H1 (cell line): ENCODE measurements around the gene PLAC9. TPM values are rescaled to one million over a fixed set of nuclear protein-coding genes. Genes with fewer than 3 reads are reported as not detected.
"Not testable (repeated sequence)": the region's sequence is repeated elsewhere in the genome, so short reads cannot be mapped to it uniquely, and the experiment has no call there.

Experiments used
- CTCF ChIA-PET: fragments of 300-600 bp; sonication (Branson Sonifier 250); formaldehyde crosslinking; loops from one replicate; lab custom pipeline; 2021; ENCODE audit not compliant: partially characterized antibody; lab: Charles Lee
- POLR2A ChIA-PET: fragments of 300-600 bp; sonication (Branson Sonifier 250); formaldehyde crosslinking; loops from one replicate; lab custom pipeline; 2021; ENCODE audit warnings: inconsistent platforms; ENCODE audit not compliant: partially characterized antibody; lab: Charles Lee
- DNase-seq, 2 experiments: peaks; one replicate each; pipeline versions ENCODE4 v3.0.0 to v3.0.0-alpha.2; 2010 to 2022; ENCODE audit warnings: low spot score in 2 of 2, low read depth in 1 of 2, mixed read lengths in 1 of 2
- FAIRE-seq: peaks from 2 replicates; lab custom pipeline; 2011; peaks lifted over from hg19 to GRCh38; lab: Jason Lieb, UNC
- H2AFZ ChIP-seq: 2 replicates; pipeline ENCODE4 v1.8.1; 2012; ENCODE audit warnings: low read length, inconsistent platforms
- H2AK5ac ChIP-seq: 2 replicates; pipeline ENCODE4 v1.6.1; 2013; ENCODE audit warnings: low read depth, low read length
- H2BK120ac ChIP-seq: replicated peaks from 2 replicates; pipeline ENCODE3; 2013; ENCODE audit warnings: low read depth, low read length, inconsistent platforms
- H2BK12ac ChIP-seq: 2 replicates; pipeline ENCODE4 v1.6.1; 2013; ENCODE audit warnings: low read depth, low read length
- H2BK15ac ChIP-seq: 2 replicates; pipeline ENCODE4 v1.6.1; 2013; ENCODE audit warnings: low read length
- H2BK20ac ChIP-seq: 2 replicates; pipeline ENCODE4 v1.6.1; 2013; ENCODE audit warnings: low read length
- H2BK5ac ChIP-seq: 2 replicates; pipeline ENCODE4 v1.6.1; 2013; ENCODE audit warnings: low read depth, low read length
- H3K14ac ChIP-seq: 2 replicates; pipeline ENCODE4 v1.6.1; 2013; ENCODE audit warnings: inconsistent platforms; ENCODE audit not compliant: insufficient read length
- H3K18ac ChIP-seq: 2 replicates; pipeline ENCODE4 v1.6.1; 2013; ENCODE audit warnings: low read length; ENCODE audit errors: extremely low read depth
- H3K23ac ChIP-seq: 2 replicates; pipeline ENCODE4 v1.6.1; 2013; ENCODE audit warnings: inconsistent platforms; ENCODE audit not compliant: insufficient read length
- H3K23me2 ChIP-seq: 2 replicates; pipeline ENCODE4 v1.6.1; 2013; ENCODE audit warnings: low read depth, low read length
- H3K27ac ChIP-seq: 2 replicates; pipeline ENCODE4 v1.6.1; 2011; ENCODE audit warnings: low read depth, low read length, inconsistent platforms
- H3K27me3 ChIP-seq, 4 experiments: replicated peaks in 1 of 4; 1 replicate in 1 of 4; 2 replicates in 3 of 4; pipeline versions ENCODE4 v1.6.1 to v1.8.1; 2011 to 2013; ENCODE audit warnings: low read length in 3 of 4, mild to moderate bottlenecking in 3 of 4, inconsistent platforms in 2 of 4, mixed read lengths in 2 of 4, moderate library complexity in 1 of 4; ENCODE audit not compliant: control insufficient read depth in 3 of 4, insufficient read depth in 3 of 4; ENCODE audit errors: extremely low read depth in 1 of 4
- H3K36me3 ChIP-seq, 4 experiments: 2 replicates each; pipeline versions ENCODE4 v1.6.1 to v1.8.1; 2011 to 2013; ENCODE audit warnings: mild to moderate bottlenecking in 4 of 4, low read length in 3 of 4, moderate library complexity in 2 of 4, control low read depth in 1 of 4, inconsistent platforms in 1 of 4; ENCODE audit not compliant: insufficient read depth in 4 of 4, control insufficient read depth in 2 of 4
- H3K4ac ChIP-seq: replicated peaks from 2 replicates; pipeline ENCODE3; 2013; ENCODE audit warnings: low read length, low read depth, mixed read lengths, inconsistent platforms; ENCODE audit not compliant: insufficient read length
- H3K4me1 ChIP-seq, 4 experiments: replicated peaks in 1 of 4; 1 replicate in 1 of 4; 2 replicates in 3 of 4; pipeline versions ENCODE4 v1.6.1 to v1.8.1; 2011 to 2013; ENCODE audit warnings: low read length in 3 of 4, inconsistent platforms in 2 of 4, mixed read lengths in 1 of 4; ENCODE audit not compliant: insufficient read depth in 4 of 4, control insufficient read depth in 3 of 4
- H3K4me2 ChIP-seq, 2 experiments: 2 replicates each; pipeline versions ENCODE4 v1.6.1 to v1.8.1; 2011 to 2013; ENCODE audit warnings: low read depth in 2 of 2, low read length in 2 of 2, control low read depth in 1 of 2, inconsistent platforms in 1 of 2, mild to moderate bottlenecking in 1 of 2; ENCODE audit not compliant: insufficient read depth in 1 of 2
- H3K4me3 ChIP-seq, 4 experiments: fragments of 200-600, 300-600 bp in 1 of 4; sonication (generic), shearing (Covaris generic), sonication (Bioruptor Twin) in 1 of 4; 2 replicates each; pipeline versions ENCODE4 v1.5.1 to v1.8.1; 2011 to 2016; ENCODE audit warnings: low read length in 4 of 4, low read depth in 3 of 4, control low read depth in 2 of 4, inconsistent platforms in 2 of 4, mild to moderate bottlenecking in 2 of 4, mixed read lengths in 1 of 4, moderate library complexity in 1 of 4; ENCODE audit not compliant: insufficient read depth in 2 of 4; ENCODE audit errors: extremely low read depth in 1 of 4
- H3K56ac ChIP-seq: replicated peaks from 2 replicates; pipeline ENCODE3; 2013; ENCODE audit warnings: low read depth, mild to moderate bottlenecking, mixed read lengths, low read length, inconsistent platforms; ENCODE audit not compliant: insufficient read length
- H3K79me1 ChIP-seq: 2 replicates; pipeline ENCODE4 v1.6.1; 2013; ENCODE audit warnings: low read depth, low read length, control low read depth
- H3K79me2 ChIP-seq, 2 experiments: 2 replicates each; pipeline versions ENCODE4 v1.6.1 to v1.8.1; 2012 to 2013; ENCODE audit warnings: low read length in 2 of 2, mild to moderate bottlenecking in 2 of 2, inconsistent platforms in 1 of 2; ENCODE audit not compliant: insufficient read depth in 2 of 2, control insufficient read depth in 1 of 2
- H3K9ac ChIP-seq, 4 experiments: replicated peaks in 1 of 4; 1 replicate in 1 of 4; 2 replicates in 3 of 4; pipeline versions ENCODE4 v1.6.1 to v1.8.1; 2011 to 2013; ENCODE audit warnings: low read depth in 3 of 4, low read length in 3 of 4, control low read depth in 2 of 4, mild to moderate bottlenecking in 2 of 4, moderate library complexity in 2 of 4, inconsistent platforms in 1 of 4; ENCODE audit errors: extremely low read depth in 1 of 4
- H3K9me3 ChIP-seq, 2 experiments: 2 replicates each; pipeline versions ENCODE4 v1.6.1 to v1.8.1; 2012 to 2013; ENCODE audit warnings: mild to moderate bottlenecking in 2 of 2, moderate library complexity in 2 of 2, control low read depth in 1 of 2, inconsistent platforms in 1 of 2, low read depth in 1 of 2, low read length in 1 of 2, mixed read lengths in 1 of 2; ENCODE audit not compliant: insufficient read depth in 2 of 2
- H4K20me1 ChIP-seq, 2 experiments: replicated peaks in 1 of 2; 2 replicates each; pipeline versions ENCODE3 to v1.8.1; 2011 to 2013; ENCODE audit warnings: inconsistent platforms in 2 of 2, low read length in 2 of 2, mild to moderate bottlenecking in 1 of 2; ENCODE audit not compliant: insufficient read depth in 2 of 2, control insufficient read depth in 1 of 2
- H4K5ac ChIP-seq: 2 replicates; pipeline ENCODE4 v1.6.1; 2013; ENCODE audit warnings: low read length, low read depth, mixed read lengths, inconsistent platforms; ENCODE audit not compliant: insufficient read length
- H4K8ac ChIP-seq: 2 replicates; pipeline ENCODE4 v1.8.0; 2013; ENCODE audit warnings: mild to moderate bottlenecking, moderate library complexity, low read length, inconsistent platforms; ENCODE audit not compliant: insufficient read depth; ENCODE audit errors: extremely low read depth
- H4K91ac ChIP-seq: replicated peaks from 2 replicates; pipeline ENCODE3; 2013; ENCODE audit warnings: low read length, mixed read lengths, inconsistent platforms; ENCODE audit not compliant: insufficient read length
- WGBS, 2 experiments: shearing (Covaris generic) in 1 of 2; methylation state at CpG; one replicate each; pipeline versions ENCODE4 v1.1.6 to v1.1.7; 2013 to 2015; ENCODE audit warnings: low lambda C conversion rate in 2 of 2, mixed read lengths in 2 of 2, inconsistent platforms in 1 of 2, low coverage in 1 of 2, missing lambda C conversion rate in 1 of 2; ENCODE audit not compliant: insufficient replicate concordance in 2 of 2, insufficient coverage in 1 of 2, insufficient read length in 1 of 2; ENCODE audit errors: extremely low coverage in 1 of 2, missing lambda C conversion rate in 1 of 2; 5-methylcytosine and 5-hydroxymethylcytosine counted together
- polyA plus RNA-seq, 7 experiments: library from polyadenylated mRNA; depleted of rRNA in 3 of 7; stranded (reverse) in 5 of 7; unstranded in 2 of 7; fragments of >200 nt in 5 of 7; fragments of 200-250 nt in 2 of 7; gene quantifications; 1 replicate in 5 of 7; 2 replicates in 1 of 7; 4 replicates in 1 of 7; pipeline versions ENCODE4 v1.2.1 to v1.2.3, GENCODE V29; 2011 to 2013; ENCODE audit warnings: missing spikeins in 2 of 7, mixed read lengths in 2 of 7
- total RNA-seq: library from RNA; stranded (reverse); fragmentation: NEBNext Ultra II Directional; extraction: Animal tissue kit (Norgen Biotek cat#: 25700); gene quantifications from 2 replicates; pipeline ENCODE4 v1.2.1, GENCODE V29; 2021

Gene PLAC9
- total and polyA plus RNA-seq, 2 of the 8 experiments (the other 6 are each of a cell fraction or from before 2014, with no cell fraction given), result 8.4 to 16.7 TPM

DNA sequence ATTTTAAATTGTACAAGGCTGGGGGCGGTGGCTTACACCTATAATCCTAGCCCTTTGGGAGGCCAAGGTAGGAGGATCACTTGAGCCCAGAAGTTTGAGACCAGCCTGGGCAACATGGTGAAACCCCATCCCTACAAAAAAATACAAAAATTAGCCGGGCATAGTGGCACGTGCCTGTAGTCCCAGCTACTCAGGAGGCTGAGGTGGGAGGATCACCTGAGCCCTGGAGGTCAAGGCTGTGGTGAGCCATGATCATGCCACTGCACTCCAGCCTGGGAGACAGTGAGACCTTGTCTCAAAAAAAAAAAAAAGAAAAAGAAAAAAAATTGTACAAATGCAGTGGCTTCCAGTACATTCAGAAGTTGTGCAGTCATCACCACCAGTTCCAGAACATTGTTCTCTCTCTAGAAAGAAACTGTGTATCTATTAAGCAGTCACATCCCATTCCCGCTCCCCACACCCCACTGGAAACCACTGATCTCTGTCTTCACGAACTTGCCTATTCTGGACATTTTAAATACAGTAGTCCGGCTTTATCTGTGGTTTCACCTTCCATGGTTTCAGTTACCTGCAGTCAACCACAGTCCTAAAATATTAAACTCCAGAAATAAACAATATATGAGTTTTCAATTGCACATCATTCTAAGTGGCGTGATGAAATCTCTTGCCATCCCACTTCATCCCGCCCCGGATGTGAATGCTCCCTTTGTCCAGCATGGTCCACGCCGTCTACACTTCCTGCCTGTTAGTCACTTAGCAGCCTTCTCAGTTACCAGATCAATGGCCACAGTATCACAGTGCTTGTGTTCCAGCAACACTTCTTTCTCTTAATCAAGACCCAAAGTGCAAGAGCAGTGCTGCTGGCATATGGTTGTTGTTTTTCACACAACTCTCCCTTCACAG is 13.1 kb downstream of the PLAC9 start:
- POLR2A ChIA-PET, H3K56ac ChIP-seq, FAIRE-seq, H3K4me1 ChIP-seq, H2BK15ac ChIP-seq, H3K36me3 ChIP-seq, H4K8ac ChIP-seq, H2AFZ ChIP-seq, H4K20me1 ChIP-seq, H3K79me2 ChIP-seq, DNase-seq, H3K23ac ChIP-seq, H3K27ac ChIP-seq, H3K18ac ChIP-seq, H3K9ac ChIP-seq, H2BK12ac ChIP-seq, H3K14ac ChIP-seq, H2BK20ac ChIP-seq, H3K4ac ChIP-seq, H4K91ac ChIP-seq, H3K4me2 ChIP-seq, H3K79me1 ChIP-seq, H2BK120ac ChIP-seq, H3K23me2 ChIP-seq, H2BK5ac ChIP-seq, H3K4me3 ChIP-seq, H3K27me3 ChIP-seq, H3K9me3 ChIP-seq, H4K5ac ChIP-seq: not testable (repeated sequence)
- H2AK5ac ChIP-seq, result 0 out of 2 replicates have a peak overlapping the region, but pooled peaks have one; percentile 75
- 88% methylated on average over 11 of the region's 11 CpGs; no CpG with 5 or more reads in 1 of the 2 experiments for WGBS, 2 experiments
- CTCF ChIA-PET, result interaction anchor here (0.7 to 6.6 kb wide), 16 partner anchors 12 to 728 kb away, joined by 3 to 75 read pairs (median 6); partner anchors contain the start of gene PLAC9
